ENCODE results near the gene BBX. TPM values are rescaled to one million over a fixed set of nuclear protein-coding genes. Genes with fewer than 3 reads are reported as not detected.

BBX gene
- total and polyA plus RNA-seq, 4 donors = 10.0 to 77.8 (median 45.0) TPM

- Histone ChIP-seq H3K27me3 (ENCODE audit: control insufficient read depth in 1 of 2, insufficient read depth in 2 of 2, low read length in 1 of 2) (no peaks in the 10 kb centered on the region), H3K9me3 (ENCODE audit: control insufficient read depth, low read length) (no peaks in the 10 kb centered on the region), H3K36me3 (ENCODE audit: control insufficient read depth in 1 of 2, insufficient read depth in 2 of 2, low read length in 1 of 2) (peaks cover 0 to 1% of the 10 kb centered on the region in 2 donors), H3K27ac (ENCODE audit: low read depth in 1 of 2, low read length in 2 of 2) (no peak overlapping the region), H3K4me1 (ENCODE audit: control insufficient read depth in 1 of 2, insufficient read depth in 2 of 2, low read length in 2 of 2) (no peaks in the 10 kb centered on the region), H3K4me3 (ENCODE audit: low read length in 2 of 2) (no peak overlapping the region)
- ATAC-seq (ENCODE audit: low FRiP score) (no peak), DNase-seq (no peak)
- 81 to 87% methylated on average over 2 of the region's 2 CpGs for WGBS, 2 donors
- intact Hi-C loops (cut with DNase I) = loop anchor here in 1 of 2 donors (10.0 kb wide), 1 partner anchor 167 kb away; no protein-coding TSS in a partner anchor
Measured at GRCh38 chr3:107578091-107578490, 55.3 kb downstream of the BBX start.

- ATAC-seq (ENCODE audit: low FRiP score) (no peak), DNase-seq (no peak)
- WGBS, 2 donors = 95 to 96% methylated on average over 3 of the region's 3 CpGs
- H3K27me3 ChIP-seq (ENCODE audit: control insufficient read depth in 1 of 2, insufficient read depth in 2 of 2, low read length in 1 of 2) = no peaks in the 10 kb centered on the region
- H3K27ac ChIP-seq (ENCODE audit: low read depth in 1 of 2, low read length in 2 of 2) = no peak overlapping the region
- intact Hi-C loops (cut with DNase I) = loop anchor here in 1 of 2 donors (10.0 kb wide), 1 partner anchor 166 kb away; no protein-coding TSS in a partner anchor
- no peaks in the 10 kb centered on the region for H3K9me3 ChIP-seq (ENCODE audit: control insufficient read depth, low read length)
- peaks cover 0 to 1% of the 10 kb centered on the region in 2 donors for H3K36me3 ChIP-seq (ENCODE audit: control insufficient read depth in 1 of 2, insufficient read depth in 2 of 2, low read length in 1 of 2)
- no peaks in the 10 kb centered on the region for H3K4me1 ChIP-seq (ENCODE audit: control insufficient read depth in 1 of 2, insufficient read depth in 2 of 2, low read length in 2 of 2)
- no peak overlapping the region for H3K4me3 ChIP-seq (ENCODE audit: low read length in 2 of 2)
Measured at GRCh38 chr3:107578523-107578922, 55.8 kb downstream of the BBX start.

GRCh38 chr3:107579371-107579770, 56.6 kb downstream of the BBX start:
- DNase-seq (no peak), ATAC-seq (ENCODE audit: low FRiP score) (no peak)
- no peak overlapping the region for H3K27ac ChIP-seq (ENCODE audit: low read depth in 1 of 2, low read length in 2 of 2)
- WGBS, 2 donors = 79% methylated on average over 4 of the region's 4 CpGs
- no peak overlapping the region for H3K4me3 ChIP-seq (ENCODE audit: low read length in 2 of 2)
- no peaks in the 10 kb centered on the region for H3K9me3 ChIP-seq (ENCODE audit: control insufficient read depth, low read length)
- H3K4me1 ChIP-seq (ENCODE audit: control insufficient read depth in 1 of 2, insufficient read depth in 2 of 2, low read length in 2 of 2) = no peaks in the 10 kb centered on the region
- H3K27me3 ChIP-seq (ENCODE audit: control insufficient read depth in 1 of 2, insufficient read depth in 2 of 2, low read length in 1 of 2) = no peaks in the 10 kb centered on the region
- H3K36me3 ChIP-seq (ENCODE audit: control insufficient read depth in 1 of 2, insufficient read depth in 2 of 2, low read length in 1 of 2) = peaks cover 0 to 1% of the 10 kb centered on the region in 2 donors
- intact Hi-C loops (cut with DNase I) = loop anchor here in 1 of 2 donors (10.0 kb wide), 1 partner anchor 165 kb away; no protein-coding TSS in a partner anchor

GRCh38 chr3:107581230-107581629, 58.5 kb downstream of the BBX start:
- 76 to 78% methylated on average over 1 of the region's 1 CpG for WGBS, 2 donors
- DNase-seq = no peak
- H3K36me3 ChIP-seq (ENCODE audit: control insufficient read depth in 1 of 2, insufficient read depth in 2 of 2, low read length in 1 of 2) = peaks cover 0 to 1% of the 10 kb centered on the region in 2 donors
- no peak overlapping the region for H3K27ac ChIP-seq (ENCODE audit: low read depth in 1 of 2, low read length in 2 of 2)
- H3K4me1 ChIP-seq (ENCODE audit: control insufficient read depth in 1 of 2, insufficient read depth in 2 of 2, low read length in 2 of 2) = no peaks in the 10 kb centered on the region
- no peaks in the 10 kb centered on the region for H3K27me3 ChIP-seq (ENCODE audit: control insufficient read depth in 1 of 2, insufficient read depth in 2 of 2, low read length in 1 of 2)
- intact Hi-C loops (cut with DNase I) = no loop called here
- ATAC-seq (ENCODE audit: low FRiP score) = no peak
- H3K9me3 ChIP-seq (ENCODE audit: control insufficient read depth, low read length) = no peaks in the 10 kb centered on the region
- H3K4me3 ChIP-seq (ENCODE audit: low read length in 2 of 2) = no peak overlapping the region

GRCh38 chr3:107588217-107588616, 65.5 kb downstream of the BBX start:
- Histone ChIP-seq H3K27ac (ENCODE audit: low read depth in 1 of 2, low read length in 2 of 2) (no peak overlapping the region), H3K4me3 (ENCODE audit: low read length in 2 of 2) (no peak overlapping the region), H3K27me3 (ENCODE audit: control insufficient read depth in 1 of 2, insufficient read depth in 2 of 2, low read length in 1 of 2) (no peaks in the 10 kb centered on the region), H3K4me1 (ENCODE audit: control insufficient read depth in 1 of 2, insufficient read depth in 2 of 2, low read length in 2 of 2) (no peaks in the 10 kb centered on the region), H3K36me3 (ENCODE audit: control insufficient read depth in 1 of 2, insufficient read depth in 2 of 2, low read length in 1 of 2) (no peaks in the 10 kb centered on the region), H3K9me3 (ENCODE audit: control insufficient read depth, low read length) (no peaks in the 10 kb centered on the region)
- 60 to 64% methylated on average over 1 of the region's 1 CpG for WGBS, 2 donors
- ATAC-seq (ENCODE audit: low FRiP score) = no peak
- no peak for DNase-seq
- intact Hi-C loops (cut with DNase I) = no loop called here

GRCh38 chr3:107589454-107589853, 66.7 kb downstream of the BBX start:
- ATAC-seq (ENCODE audit: low FRiP score) (no peak), DNase-seq (no peak)
- peaks cover 0 to 2% of the 10 kb centered on the region in 2 donors for H3K4me1 ChIP-seq (ENCODE audit: control insufficient read depth in 1 of 2, insufficient read depth in 2 of 2, low read length in 2 of 2)
- H3K4me3 ChIP-seq (ENCODE audit: low read length in 2 of 2) = no peak overlapping the region
- 27 to 28% methylated on average over 1 of the region's 1 CpG for WGBS, 2 donors
- no peaks in the 10 kb centered on the region for H3K27me3 ChIP-seq (ENCODE audit: control insufficient read depth in 1 of 2, insufficient read depth in 2 of 2, low read length in 1 of 2)
- no peaks in the 10 kb centered on the region for H3K9me3 ChIP-seq (ENCODE audit: control insufficient read depth, low read length)
- intact Hi-C loops (cut with DNase I) = no loop called here
- no peaks in the 10 kb centered on the region for H3K36me3 ChIP-seq (ENCODE audit: control insufficient read depth in 1 of 2, insufficient read depth in 2 of 2, low read length in 1 of 2)
- H3K27ac ChIP-seq (ENCODE audit: low read depth in 1 of 2, low read length in 2 of 2) = no peak overlapping the region

- no peak for DNase-seq
- intact Hi-C loops (cut with DNase I) = no loop called here
- Histone ChIP-seq H3K27me3 (ENCODE audit: control insufficient read depth in 1 of 2, insufficient read depth in 2 of 2, low read length in 1 of 2) (no peaks in the 10 kb centered on the region), H3K4me1 (ENCODE audit: control insufficient read depth in 1 of 2, insufficient read depth in 2 of 2, low read length in 2 of 2) (peaks cover 0 to 2% of the 10 kb centered on the region in 2 donors), H3K4me3 (ENCODE audit: low read length in 2 of 2) (no peak overlapping the region), H3K9me3 (ENCODE audit: control insufficient read depth, low read length) (no peaks in the 10 kb centered on the region), H3K36me3 (ENCODE audit: control insufficient read depth in 1 of 2, insufficient read depth in 2 of 2, low read length in 1 of 2) (no peaks in the 10 kb centered on the region), H3K27ac (ENCODE audit: low read depth in 1 of 2, low read length in 2 of 2) (no peak overlapping the region)
- no peak for ATAC-seq (ENCODE audit: low FRiP score)
- WGBS, 2 donors = 93 to 100% methylated on average over 1 of the region's 1 CpG
Measured at GRCh38 chr3:107590786-107591185, 68.0 kb downstream of the BBX start.

GRCh38 chr3:107592073-107592472, 69.3 kb downstream of the BBX start:
- no peak for ATAC-seq (ENCODE audit: low FRiP score)

GRCh38 chr3:107594870-107595269, 72.1 kb downstream of the BBX start:
- peaks cover 0 to 2% of the 10 kb centered on the region in 2 donors for H3K4me1 ChIP-seq (ENCODE audit: control insufficient read depth in 1 of 2, insufficient read depth in 2 of 2, low read length in 2 of 2)
- 82 to 84% methylated on average over 3 of the region's 3 CpGs for whole genome bisulfite sequencing, 2 donors
- H3K4me3 ChIP-seq (ENCODE audit: low read length in 2 of 2) = no peak overlapping the region
- H3K9me3 ChIP-seq (ENCODE audit: control insufficient read depth, low read length) = no peaks in the 10 kb centered on the region
- intact Hi-C loops (cut with DNase I) = no loop called here
- DNase-seq (no peak), ATAC-seq (ENCODE audit: low FRiP score) (no peak)
- no peaks in the 10 kb centered on the region for H3K36me3 ChIP-seq (ENCODE audit: control insufficient read depth in 1 of 2, insufficient read depth in 2 of 2, low read length in 1 of 2)
- H3K27me3 ChIP-seq (ENCODE audit: control insufficient read depth in 1 of 2, insufficient read depth in 2 of 2, low read length in 1 of 2) = no peaks in the 10 kb centered on the region
- no peak overlapping the region for H3K27ac ChIP-seq (ENCODE audit: low read depth in 1 of 2, low read length in 2 of 2)

More at GRCh38 chr3:107592073-107592472, 69.3 kb downstream of the BBX start:
- H3K4me1 ChIP-seq (ENCODE audit: control insufficient read depth in 1 of 2, insufficient read depth in 2 of 2, low read length in 2 of 2) = peaks cover 0 to 2% of the 10 kb centered on the region in 2 donors
- H3K4me3 ChIP-seq (ENCODE audit: low read length in 2 of 2) = no peak overlapping the region
- no peak for DNase-seq
- H3K27ac ChIP-seq (ENCODE audit: low read depth in 1 of 2, low read length in 2 of 2) = no peak overlapping the region
- H3K36me3 ChIP-seq (ENCODE audit: control insufficient read depth in 1 of 2, insufficient read depth in 2 of 2, low read length in 1 of 2) = no peaks in the 10 kb centered on the region
- no peaks in the 10 kb centered on the region for H3K27me3 ChIP-seq (ENCODE audit: control insufficient read depth in 1 of 2, insufficient read depth in 2 of 2, low read length in 1 of 2)
- H3K9me3 ChIP-seq (ENCODE audit: control insufficient read depth, low read length) = no peaks in the 10 kb centered on the region
- intact Hi-C loops (cut with DNase I) = no loop called here
- 96 to 97% methylated on average over 5 of the region's 5 CpGs for WGBS, 2 donors

Data from aorta (tissue), 5 donors.